HepG2 (cell line): ENCODE results near the gene ERMARD. TPM values are rescaled to one million over a fixed set of nuclear protein-coding genes. Genes with fewer than 3 reads are reported as not detected.
A peak's percentile ranks its signal among the peaks of the same experiment; 100 is the strongest.

Source experiments
- ARNT ChIP-seq: fragments of 450-650 bp; IDR thresholded peaks from 2 replicates; pipeline ENCODE4 v1.6.1; 2017
- ATRX ChIP-seq: sonication (generic); formaldehyde crosslinking; IDR thresholded peaks from 2 replicates; pipeline ENCODE4 v1.4.0; 2020; ENCODE audit warnings: missing genetic modification reagents, borderline replicate concordance
- CSRNP2 ChIP-seq: sonication (generic); formaldehyde crosslinking; conservative IDR thresholded peaks from 2 replicates; pipeline ENCODE4 v1.8.0; 2022; ENCODE audit warnings: low read depth, missing genetic modification reagents
- DBP ChIP-seq: sonication (generic); formaldehyde crosslinking; IDR thresholded peaks from 2 replicates; pipeline ENCODE4 v1.4.0; 2020; ENCODE audit warnings: missing genetic modification reagents; ENCODE audit errors: not compliant biosample characterization
- DRAP1 ChIP-seq: IDR thresholded peaks from 2 replicates; pipeline ENCODE4 v1.6.1; 2016; ENCODE audit warnings: missing genetic modification reagents, missing compliant biosample characterization
- FOXK1 ChIP-seq: sonication (generic); formaldehyde crosslinking; IDR thresholded peaks from 2 replicates; pipeline ENCODE4 v1.4.0; 2020; ENCODE audit warnings: low read depth, missing genetic modification reagents, borderline replicate concordance
- ISX ChIP-seq: sonication (generic); formaldehyde crosslinking; conservative IDR thresholded peaks from 2 replicates; pipeline ENCODE4 v1.5.0; 2020; ENCODE audit warnings: missing genetic modification reagents
- JUND ChIP-seq: sonication (generic); formaldehyde crosslinking; IDR thresholded peaks from 2 replicates; pipeline ENCODE4 v1.8.0; 2022; ENCODE audit warnings: mild to moderate bottlenecking, missing genetic modification reagents
- KLF6 ChIP-seq: IDR thresholded peaks from 2 replicates; pipeline ENCODE4 v1.8.0; 2016; ENCODE audit warnings: missing biosample characterization, missing genetic modification reagents
- MAF1 ChIP-seq: sonication (generic); formaldehyde crosslinking; IDR thresholded peaks from 2 replicates; pipeline ENCODE4 v1.5.0; 2020; ENCODE audit warnings: missing genetic modification reagents, borderline replicate concordance
- MED13 ChIP-seq: sonication (generic); formaldehyde crosslinking; IDR thresholded peaks from 2 replicates; pipeline ENCODE4 v1.5.0; 2020; ENCODE audit warnings: missing genetic modification reagents
- MXD3 ChIP-seq: IDR thresholded peaks from 2 replicates; pipeline ENCODE4 v1.6.1; 2016; ENCODE audit warnings: mild to moderate bottlenecking, missing biosample characterization, missing genetic modification reagents
- NFIC ChIP-seq: IDR thresholded peaks from 2 replicates; pipeline ENCODE4 v1.6.1; 2012; ENCODE audit warnings: mild to moderate bottlenecking, low read length, inconsistent platforms
- PAF1 ChIP-seq: IDR thresholded peaks from 2 replicates; pipeline ENCODE4 v1.6.1; 2016; ENCODE audit warnings: missing genetic modification reagents, missing compliant biosample characterization
- POLR2AphosphoS5 ChIP-seq: IDR thresholded peaks from 2 replicates; pipeline ENCODE4 v1.6.1; 2012; ENCODE audit warnings: low read depth, low read length
- PRMT3 ChIP-seq: sonication (generic); formaldehyde crosslinking; IDR thresholded peaks from 2 replicates; pipeline ENCODE4 v1.8.1; 2022; ENCODE audit warnings: low read depth, mild to moderate bottlenecking, moderate library complexity, missing genetic modification reagents, borderline replicate concordance
- PTBP1 ChIP-seq: fragments of 200-400 bp; formaldehyde crosslinking; IDR thresholded peaks from 2 replicates; pipeline ENCODE4 v1.6.1; 2018; ENCODE audit warnings: low read length, low read depth; ENCODE audit not compliant: poor library complexity, severe bottlenecking
- ZFP90 ChIP-seq: sonication (generic); formaldehyde crosslinking; IDR thresholded peaks from 2 replicates; pipeline ENCODE4 v1.8.0; 2022; ENCODE audit warnings: missing genetic modification reagents, mild to moderate bottlenecking, inconsistent platforms, borderline replicate concordance
- ZKSCAN1 ChIP-seq: fragments of 150-350 bp; IDR thresholded peaks from 2 replicates; pipeline ENCODE4 v1.6.1; 2014; ENCODE audit warnings: low read length
- ZNF362 ChIP-seq: sonication (generic); formaldehyde crosslinking; IDR thresholded peaks from 2 replicates; pipeline ENCODE4 v1.4.0; 2020; ENCODE audit warnings: missing genetic modification reagents, mild to moderate bottlenecking, borderline replicate concordance
- ZNF552 ChIP-seq: sonication (generic); formaldehyde crosslinking; IDR thresholded peaks from 2 replicates; pipeline ENCODE4 v1.9.0; 2022; ENCODE audit warnings: missing genetic modification reagents, mild to moderate bottlenecking, borderline replicate concordance
- ZNF563 ChIP-seq: sonication (generic); formaldehyde crosslinking; IDR thresholded peaks from 2 replicates; pipeline ENCODE4 v1.8.0; 2022; ENCODE audit warnings: mild to moderate bottlenecking, moderate library complexity, missing genetic modification reagents
- ZNF768 ChIP-seq: sonication (generic); formaldehyde crosslinking; IDR thresholded peaks from 2 replicates; pipeline ENCODE4 v1.4.0; 2020; ENCODE audit warnings: missing genetic modification reagents
- ZNF773 ChIP-seq: sonication (generic); formaldehyde crosslinking; IDR thresholded peaks from 2 replicates; pipeline ENCODE4 v1.4.0; 2020; ENCODE audit warnings: missing genetic modification reagents, borderline replicate concordance
- ZNF777 ChIP-seq: sonication (generic); formaldehyde crosslinking; IDR thresholded peaks from 2 replicates; pipeline ENCODE4 v1.4.0; 2020; ENCODE audit warnings: missing genetic modification reagents
- ZSCAN30 ChIP-seq: sonication (generic); formaldehyde crosslinking; IDR thresholded peaks from 2 replicates; pipeline ENCODE4 v1.5.0; 2020; ENCODE audit warnings: mild to moderate bottlenecking, missing genetic modification reagents
- polyA plus RNA-seq, 8 experiments: library from polyadenylated mRNA; depleted of rRNA in 3 of 8; stranded (reverse) in 7 of 8; unstranded in 1 of 8; fragments of >200 nt; fragmentation: Illumina TruSeq in 4 of 8; extraction: Trizol in 4 of 8; gene quantifications; 2 replicates each; pipeline versions ENCODE4 v1.2.1 to v1.2.3, GENCODE V29; 2011 to 2016; ENCODE audit warnings: low read depth in 4 of 8, missing spikeins in 1 of 8, mixed read lengths in 1 of 8; ENCODE audit not compliant: insufficient read depth in 1 of 8
- total RNA-seq, 5 experiments: library from RNA; depleted of rRNA; stranded (reverse); fragments of >200 nt; fragmentation: Illumina TruSeq; extraction: Trizol; gene quantifications; 2 replicates each; pipeline ENCODE4 v1.2.3, GENCODE V29; 2016; ENCODE audit warnings: low read depth in 1 of 5

The ERMARD gene
- total and polyA plus RNA-seq, 2 of the 13 experiments (the other 11 are each of a cell fraction or from before 2014, with no cell fraction given) = 8.8 to 10.7 TPM

- TF ChIP-seq CSRNP2 = no peak
- peak; percentile 79; the same call in 1 of the 2 replicates for TF ChIP-seq ZNF563 (CRISPR knock-in tag)
- 0 out of 2 replicates have a peak, but pooled peaks have one; percentile 62 for TF ChIP-seq MAF1 (CRISPR knock-in tag)
- no peak for TF ChIP-seq ISX (CRISPR knock-in tag)
- TF ChIP-seq DRAP1 (CRISPR knock-in tag) = peak; percentile 20; the same call in 1 of the 2 replicates
- TF ChIP-seq POLR2AphosphoS5 = peak; percentile 87
- 0 out of 2 replicates have a peak, but pooled peaks have one; percentile 17 for TF ChIP-seq MED13 (CRISPR knock-in tag)
- no peak; the same call in 1 of the 2 replicates for TF ChIP-seq ZNF773 (CRISPR knock-in tag)
- no peak for TF ChIP-seq ATRX
- peak; percentile 24; the same call in 1 of the 2 replicates for TF ChIP-seq JUND (CRISPR knock-in tag)
- TF ChIP-seq FOXK1 (CRISPR knock-in tag) = no peak
- TF ChIP-seq ZNF777 (CRISPR knock-in tag) = no peak; the same call in 1 of the 2 replicates
- TF ChIP-seq ZNF362 (CRISPR knock-in tag) = peak; percentile 20; the same call in 1 of the 2 replicates
- peak; percentile 71 for TF ChIP-seq ZNF768 (CRISPR knock-in tag)
- TF ChIP-seq ZNF552 (CRISPR knock-in tag) = peak; percentile 83
- peak; percentile 29; the same call in 1 of the 2 replicates for TF ChIP-seq MXD3 (CRISPR knock-in tag)
- peak; percentile 72; the same call in 1 of the 2 replicates for TF ChIP-seq KLF6 (CRISPR knock-in tag)
- TF ChIP-seq ZKSCAN1 = peak; percentile 25
- TF ChIP-seq PRMT3 = no peak
- no peak for TF ChIP-seq PAF1 (CRISPR knock-in tag)
- peak; percentile 81; the same call in 1 of the 2 replicates for TF ChIP-seq ZFP90
- no peak; the same call in 1 of the 2 replicates for TF ChIP-seq ZSCAN30 (CRISPR knock-in tag)
- peak; percentile 28 for TF ChIP-seq PTBP1
- no peak for TF ChIP-seq DBP (CRISPR knock-in tag)
- TF ChIP-seq NFIC = no peak
- no peak for TF ChIP-seq ARNT
Measured at GRCh38 chr6:169789944-169790927, 38.8 kb downstream of the ERMARD start (continued).
